Dermis microvascular lymphatic vessel endothelial cell (primary cell): ENCODE results near the gene COL18A1. TPM values are rescaled to one million over a fixed set of nuclear protein-coding genes. Genes with fewer than 3 reads are reported as not detected.

Experiments
- DNase-seq, 2 donors: peaks; one replicate each; pipeline versions ENCODE4 v3.0.0 to v3.0.0-alpha.2; 2010; ENCODE audit warnings: low read depth in 2 of 2
- total RNA-seq: library from RNA; depleted of rRNA; stranded (reverse); fragments of >200 nt; gene quantifications from 2 replicates; pipeline ENCODE4 v1.2.1, GENCODE V29; 2014

COL18A1 gene
- total RNA-seq, 1 donor from 2014 or later: 170 TPM

- no peak for DNase-seq
These were observed 75.0 kb downstream of the COL18A1 start for GRCh38 chr21:45479691-45480675.

DNA sequence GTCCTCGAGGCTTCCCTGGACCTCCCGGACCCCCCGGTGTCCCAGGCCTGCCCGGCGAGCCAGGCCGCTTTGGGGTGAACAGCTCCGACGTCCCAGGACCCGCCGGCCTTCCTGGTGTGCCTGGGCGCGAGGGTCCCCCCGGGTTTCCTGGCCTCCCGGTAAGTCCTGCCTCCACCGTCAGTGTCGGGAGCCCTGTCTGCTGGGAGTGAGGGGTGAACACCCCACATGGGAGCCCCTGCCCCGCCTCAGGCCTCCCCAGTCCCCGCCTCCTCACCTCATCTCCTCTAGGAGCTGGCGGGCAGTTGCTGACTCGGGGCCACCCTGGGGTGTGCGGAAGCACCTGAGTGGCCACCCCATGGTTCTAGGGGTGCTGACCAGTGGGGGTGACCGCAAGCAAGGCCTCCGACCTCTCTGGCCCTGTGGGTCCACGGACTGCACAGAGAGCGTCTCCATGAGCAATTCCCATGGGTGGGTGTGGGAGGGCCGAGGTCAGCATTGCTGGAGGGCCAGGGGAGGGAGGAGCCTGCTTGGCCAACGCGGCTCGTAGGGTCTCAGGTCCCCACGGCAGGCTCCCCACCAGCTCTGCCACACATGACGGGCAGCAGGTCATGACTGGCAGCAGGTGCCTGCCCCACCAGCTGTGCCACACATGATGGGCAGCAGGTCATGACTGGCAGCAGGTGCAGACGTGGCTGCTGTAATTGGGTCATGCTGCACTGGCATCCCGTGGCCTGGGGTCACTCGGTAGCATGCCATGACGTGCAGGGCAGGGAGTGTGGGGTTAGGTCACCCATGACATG, 75.9 kb downstream of the COL18A1 start:
- no peak for DNase-seq

GRCh38 chr21:45481566-45481965, 76.6 kb downstream of the COL18A1 start:
- no peak for DNase-seq

DNA sequence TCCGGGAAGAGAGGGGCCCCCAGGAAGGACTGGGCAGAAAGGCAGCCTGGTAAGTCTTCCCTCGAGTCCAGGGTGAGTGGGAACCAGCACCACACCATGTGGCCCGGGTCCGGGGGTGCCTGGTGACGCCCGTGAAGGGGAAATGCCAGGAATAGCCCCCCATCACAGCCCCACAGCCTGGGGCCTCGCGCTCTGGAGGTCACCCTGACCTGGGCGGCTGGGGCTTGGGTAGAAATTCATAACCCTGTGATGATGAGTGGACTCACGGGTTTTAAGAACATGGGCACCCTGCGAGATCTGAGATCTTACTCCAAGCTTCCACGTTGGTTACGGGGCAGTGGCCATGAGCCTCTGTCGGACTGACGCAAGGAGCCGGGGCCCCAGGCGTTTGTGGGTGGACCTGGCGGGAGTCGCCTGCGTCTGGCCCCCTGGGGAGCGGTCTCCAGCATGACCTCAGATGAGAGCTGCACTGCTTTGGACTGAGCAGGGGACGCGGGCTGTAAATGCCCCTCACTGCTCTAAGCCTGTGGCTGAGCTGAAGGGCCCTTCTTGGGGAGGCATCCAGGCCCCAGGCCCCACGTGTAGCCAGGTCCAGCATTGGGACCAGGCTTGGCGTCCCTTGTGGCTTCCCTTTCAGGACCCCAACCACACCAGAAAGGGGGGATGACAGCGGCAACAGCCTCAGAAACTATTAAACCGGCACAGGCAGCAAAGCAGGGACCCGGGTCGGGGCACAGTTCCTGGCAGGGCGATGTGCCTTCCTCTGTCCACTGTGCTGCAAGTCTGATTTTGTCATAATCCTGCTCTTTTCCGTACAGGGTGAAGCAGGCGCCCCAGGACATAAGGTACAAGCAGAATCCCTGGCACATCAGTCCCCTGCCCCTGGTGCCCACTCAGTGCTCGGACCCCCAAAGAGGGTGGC, 77.3 kb downstream of the COL18A1 start:
- DNase-seq: no peak

DNA sequence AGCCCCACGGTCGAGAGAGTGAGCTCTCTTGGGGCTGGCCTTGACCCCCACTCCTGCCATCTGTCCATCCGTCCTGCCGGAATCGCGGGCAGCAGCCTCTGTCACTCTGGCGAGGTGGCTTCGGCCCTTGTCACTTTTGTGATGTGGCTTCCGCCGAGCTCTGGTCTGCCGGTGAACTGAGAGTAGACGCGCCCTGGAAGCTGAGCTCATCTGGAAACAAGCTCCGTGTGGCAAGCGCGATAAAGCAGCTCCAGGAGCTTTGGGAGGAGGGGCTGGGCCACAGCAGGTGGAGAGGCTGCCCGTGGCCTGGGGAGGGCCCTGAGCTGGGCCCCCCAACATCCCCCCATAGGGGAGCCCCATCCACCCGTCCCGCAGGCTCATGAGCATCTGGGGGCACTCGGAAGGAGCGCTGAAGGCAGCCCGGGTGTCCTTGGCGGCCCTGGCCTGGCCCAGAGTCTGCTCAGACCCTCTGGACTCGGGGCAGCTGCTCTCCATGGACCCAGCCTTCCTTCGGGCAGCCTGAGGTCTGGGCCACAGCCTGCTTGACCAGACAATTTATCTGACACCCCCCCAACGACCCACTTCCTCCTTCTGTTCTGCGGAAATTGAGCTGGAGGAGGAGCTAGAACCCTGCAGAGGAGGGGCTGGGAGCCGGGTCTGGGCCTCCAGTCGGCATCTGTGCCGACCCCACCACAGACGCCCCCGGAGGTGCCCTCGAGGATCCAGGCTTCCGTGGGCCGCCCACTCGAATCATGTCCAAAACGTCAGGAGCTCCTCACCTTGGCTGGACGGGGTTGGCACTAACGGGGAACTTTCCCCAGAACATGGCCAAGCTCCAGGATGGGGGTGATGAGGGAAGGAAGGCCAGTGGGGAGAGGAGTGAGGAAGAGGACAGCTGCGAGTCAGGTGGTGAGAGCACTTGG, 78.2 kb downstream of the COL18A1 start:
- DNase-seq: no peak

- no peak for DNase-seq
These were observed 79.4 kb downstream of the COL18A1 start for GRCh38 chr21:45484318-45484717.

GRCh38 chr21:45485686-45486442, 80.9 kb downstream of the COL18A1 start:
- DNase-seq: no peak

GRCh38 chr21:45486443-45487160, 81.6 kb downstream of the COL18A1 start:
- no peak for DNase-seq

- no peak for DNase-seq
These were observed 82.3 kb downstream of the COL18A1 start for GRCh38 chr21:45487161-45487806.

- no peak for DNase-seq
These were observed 83.1 kb downstream of the COL18A1 start for GRCh38 chr21:45487891-45488600.

- no peak for DNase-seq
These were observed 84.2 kb downstream of the COL18A1 start for GRCh38 chr21:45488931-45489721.

DNA sequence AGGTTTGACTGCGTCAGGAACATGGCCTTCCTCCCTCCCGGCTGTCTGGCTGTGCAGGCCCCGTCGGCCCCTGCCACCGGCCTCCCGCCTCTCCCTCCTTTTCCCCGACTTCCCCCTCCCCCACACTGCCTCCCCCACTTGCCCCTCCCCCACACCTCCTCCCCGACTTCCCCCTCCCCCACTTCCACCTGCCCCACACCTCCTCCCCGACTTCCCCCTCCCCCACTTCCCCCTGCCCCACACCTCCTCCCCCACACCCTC, 84.7 kb downstream of the COL18A1 start:
- DNase-seq: no peak

DNA sequence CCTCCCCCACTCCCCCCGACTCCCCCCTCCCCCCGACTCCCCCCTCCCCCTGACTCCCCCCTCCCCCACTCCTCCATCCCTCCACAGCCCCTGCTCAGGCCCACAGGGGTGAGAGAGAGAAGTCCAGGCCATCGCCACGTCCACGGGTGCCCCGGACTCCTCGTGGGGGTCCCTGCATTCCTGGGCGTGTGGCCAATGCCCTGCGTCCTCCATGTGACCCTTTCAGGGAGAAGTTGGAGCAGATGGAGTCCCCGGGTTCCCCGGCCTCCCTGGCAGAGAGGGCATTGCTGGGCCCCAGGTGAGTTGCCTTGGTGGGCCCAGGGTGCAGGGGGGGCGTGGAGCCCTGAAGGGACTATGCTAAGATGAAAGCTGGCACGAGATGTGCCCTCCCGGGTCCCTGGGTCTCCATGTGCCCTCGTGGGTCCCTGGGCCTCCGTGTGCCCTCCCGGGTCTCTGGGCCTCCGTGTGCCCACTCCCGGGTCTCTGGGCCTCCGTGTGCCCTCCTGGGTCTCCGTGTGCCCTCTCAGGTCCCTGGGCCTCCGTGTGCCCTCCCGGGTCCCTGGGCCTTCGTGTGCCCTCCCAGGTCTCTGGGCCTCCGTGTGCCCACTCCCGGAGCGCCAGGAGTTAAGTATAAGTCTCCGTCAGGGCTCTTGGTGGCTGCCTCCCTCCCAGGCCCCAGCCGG, 85.2 kb downstream of the COL18A1 start:
- DNase-seq: no peak

- no peak for DNase-seq
These were observed 86.1 kb downstream of the COL18A1 start for GRCh38 chr21:45491056-45491455.

DNA sequence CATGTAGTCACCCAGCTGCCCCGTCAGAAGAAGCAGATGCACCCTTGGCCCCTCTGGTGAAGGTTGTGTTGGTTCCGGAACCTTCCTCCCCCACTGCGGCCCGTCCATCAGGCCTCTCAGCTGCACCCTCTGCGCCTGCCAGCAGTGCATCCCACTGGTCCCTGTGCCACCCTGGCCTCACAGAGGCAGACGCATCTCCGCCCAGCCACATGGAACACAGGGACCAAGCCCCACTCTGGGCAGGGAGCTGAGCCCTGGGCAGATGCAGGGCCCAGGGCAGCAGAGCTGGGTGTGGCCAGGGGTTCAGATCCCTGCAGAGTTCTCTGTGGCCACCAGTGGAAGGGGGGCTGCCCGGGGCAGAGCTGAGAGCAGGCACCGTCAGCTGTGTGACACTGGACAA, 86.7 kb downstream of the COL18A1 start:
- DNase-seq: no peak

GRCh38 chr21:45492765-45493164, 87.8 kb downstream of the COL18A1 start:
- DNase-seq: no peak
